CD4-positive, alpha-beta T cell treated with Interleukin-4 for 4 hours (primary cell): ENCODE measurements around the gene FOXJ3.
"Not testable (repeated sequence)": the region's sequence is repeated elsewhere in the genome, so short reads cannot be mapped to it uniquely, and the experiment has no call there.

Source experiments
- DNase-seq: peaks from one replicate; pipeline ENCODE4 v3.0.0-alpha.2; 2020

FOXJ3 gene

GRCh38 chr1:42239555-42239954 lies 95.5 kb downstream of the FOXJ3 start:
- DNase-seq, result no peak

GRCh38 chr1:42239041-42239440 lies 96.0 kb downstream of the FOXJ3 start:
- no peak for DNase-seq

GRCh38 chr1:42231253-42231652 lies 103.8 kb downstream of the FOXJ3 start:
- DNase-seq, result no peak

GRCh38 chr1:42228938-42229337 lies 106.1 kb downstream of the FOXJ3 start:
- DNase-seq, result no peak

- no peak for DNase-seq
These were observed 112.0 kb downstream of the FOXJ3 start for GRCh38 chr1:42223036-42223435.

GRCh38 chr1:42221952-42222606 lies 113.0 kb downstream of the FOXJ3 start:
- DNase-seq, result no peak

GRCh38 chr1:42221456-42221855 lies 113.6 kb downstream of the FOXJ3 start:
- no peak for DNase-seq

- no peak for DNase-seq
These were observed 115.4 kb downstream of the FOXJ3 start for GRCh38 chr1:42219627-42220026.

- DNase-seq, result no peak
These were observed 120.6 kb downstream of the FOXJ3 start for GRCh38 chr1:42214447-42214871.

- DNase-seq, result no peak
These were observed 123.8 kb downstream of the FOXJ3 start for GRCh38 chr1:42211224-42211623.

- no peak for DNase-seq
These were observed 124.5 kb downstream of the FOXJ3 start for GRCh38 chr1:42210421-42211133.

- DNase-seq, result no peak
These were observed 125.3 kb downstream of the FOXJ3 start for GRCh38 chr1:42209526-42210251.

- not testable (repeated sequence) for DNase-seq
These were observed 128.1 kb downstream of the FOXJ3 start for GRCh38 chr1:42206930-42207329.

GRCh38 chr1:42206164-42206563 lies 128.9 kb downstream of the FOXJ3 start:
- no peak for DNase-seq

- no peak for DNase-seq
These were observed 133.0 kb downstream of the FOXJ3 start for GRCh38 chr1:42201986-42202385.

GRCh38 chr1:42198251-42198650 lies 136.8 kb downstream of the FOXJ3 start:
- no peak for DNase-seq

GRCh38 chr1:42195841-42196240 lies 139.2 kb downstream of the FOXJ3 start:
- no peak for DNase-seq

- no peak for DNase-seq
These were observed 142.9 kb downstream of the FOXJ3 start for GRCh38 chr1:42192106-42192505.

- no peak for DNase-seq
These were observed 143.7 kb downstream of the FOXJ3 start for GRCh38 chr1:42191319-42191718.

GRCh38 chr1:42189931-42190853 lies 144.8 kb downstream of the FOXJ3 start:
- DNase-seq, result no peak

GRCh38 chr1:42186152-42186551 lies 148.9 kb downstream of the FOXJ3 start:
- DNase-seq, result no peak

GRCh38 chr1:42184616-42185015 lies 150.4 kb downstream of the FOXJ3 start:
- DNase-seq, result no peak

GRCh38 chr1:42183957-42184268 lies 151.1 kb downstream of the FOXJ3 start:
- DNase-seq, result no peak
